GM12878 (cell line): ENCODE results near the gene VAT1. TPM values are rescaled to one million over a fixed set of nuclear protein-coding genes. Genes with fewer than 3 reads are reported as not detected.

Experiments used
- ATAC-seq: fragments of 200-7000 bp; cut with Tn5 transposase; 3 replicates; pipeline ENCODE4 v1.9.1; 2020; ENCODE audit warnings: mild to moderate bottlenecking, moderate library complexity
- BruUV-seq: library from RNA; stranded (reverse); fragments of 400-500 nt; replicated peaks from 2 replicates; lab custom pipeline; 2021; lab: Mats Ljungman, UMichigan
- CTCF ChIA-PET: fragments of 300-600 bp; sonication (Branson Sonifier 250); formaldehyde crosslinking; extraction: SDS; loops from one replicate; lab custom pipeline; 2021; ENCODE audit warnings: inconsistent platforms; lab: Yijun Ruan, JAX
- POLR2A ChIA-PET: fragments of 350-600 bp; formaldehyde crosslinking; extraction: SDS; loops from one replicate; lab custom pipeline; 2021; ENCODE audit warnings: inconsistent platforms; lab: Charles Lee
- RAD21 ChIA-PET: fragments of 300-600 bp; sonication (Branson Sonifier 250); formaldehyde crosslinking; loops from one replicate; lab custom pipeline; 2023; ENCODE audit warnings: antibody characterized with exemption; ENCODE audit not compliant: unreplicated experiment; lab: Charles Lee
- SMC1A ChIA-PET: fragments of 300-600 bp; sonication (Branson Sonifier 250); formaldehyde crosslinking; loops from one replicate; lab custom pipeline; 2023; ENCODE audit not compliant: unreplicated experiment, uncharacterized antibody; lab: Charles Lee
- DNase-seq: peaks from one replicate; pipeline ENCODE4 v3.0.0-alpha.2; 2011; ENCODE audit warnings: low read depth, low spot score
- FAIRE-seq: peaks from 3 replicates; lab custom pipeline; 2011; peaks lifted over from hg19 to GRCh38; lab: Jason Lieb, UNC
- H2AFZ ChIP-seq: 2 replicates; pipeline ENCODE4 v1.6.0; 2011; ENCODE audit warnings: low read depth, low read length, control low read depth; ENCODE audit not compliant: control insufficient read depth
- H3K27ac ChIP-seq: 2 replicates; pipeline ENCODE4 v1.5.1; 2011; ENCODE audit warnings: control low read depth; ENCODE audit not compliant: control insufficient read depth, insufficient read depth
- H3K27me3 ChIP-seq, 2 experiments: replicated peaks in 1 of 2; 2 replicates each; pipeline versions ENCODE4 v1.6.0 to v1.6.1; 2011; ENCODE audit warnings: low read length in 1 of 2; ENCODE audit not compliant: control insufficient read depth in 2 of 2, insufficient read depth in 2 of 2
- H3K36me3 ChIP-seq, 2 experiments: 2 replicates each; pipeline ENCODE4 v1.5.1; 2011; ENCODE audit warnings: low read length in 1 of 2; ENCODE audit not compliant: control insufficient read depth in 2 of 2, insufficient read depth in 2 of 2
- H3K4me1 ChIP-seq: 2 replicates; pipeline ENCODE4 v1.6.1; 2011; ENCODE audit warnings: mild to moderate bottlenecking, low read length, moderate library complexity, mixed read lengths; ENCODE audit not compliant: control insufficient read depth, insufficient read depth
- H3K4me2 ChIP-seq: 2 replicates; pipeline ENCODE4 v1.6.0; 2011; ENCODE audit warnings: control low read depth; ENCODE audit not compliant: control insufficient read depth, insufficient read depth
- H3K4me3 ChIP-seq: fragments of 200-600 bp; sonication (generic); 2 replicates; pipeline ENCODE4 v1.5.1; 2016
- H3K79me2 ChIP-seq: 2 replicates; pipeline ENCODE4 v1.6.0; 2011; ENCODE audit warnings: low read length; ENCODE audit not compliant: control insufficient read depth, insufficient read depth
- H3K9ac ChIP-seq: 2 replicates; pipeline ENCODE4 v1.8.0; 2011; ENCODE audit warnings: low read length, control low read depth, mixed read lengths; ENCODE audit not compliant: control insufficient read depth, insufficient read depth
- H3K9me3 ChIP-seq: replicated peaks from 3 replicates; pipeline ENCODE4 v1.5.1; 2011; ENCODE audit warnings: mild to moderate bottlenecking, low read length; ENCODE audit not compliant: control insufficient read depth, insufficient read depth
- H4K20me1 ChIP-seq: 2 replicates; pipeline ENCODE4 v1.6.0; 2011; ENCODE audit not compliant: control insufficient read depth, insufficient read depth
- EZH2 ChIP-seq: IDR thresholded peaks from 2 replicates; pipeline ENCODE4 v1.6.1; 2012; ENCODE audit warnings: low read depth, mild to moderate bottlenecking, control low read depth, inconsistent platforms, low read length, borderline replicate concordance; ENCODE audit not compliant: control insufficient read depth
- MEF2B ChIP-seq: fragments of 450-650 bp; IDR thresholded peaks from 2 replicates; pipeline ENCODE4 v1.6.1; 2018; ENCODE audit warnings: mild to moderate bottlenecking, moderate library complexity; ENCODE audit not compliant: partially characterized antibody, poor library complexity, severe bottlenecking
- NBN ChIP-seq: fragments of 450-650 bp; IDR thresholded peaks from 2 replicates; pipeline ENCODE4 v1.6.1; 2016
- SMC3 ChIP-seq: IDR thresholded peaks from 2 replicates; pipeline ENCODE4 v1.6.1; 2011; ENCODE audit warnings: low read length, improper control_type of control experiment, borderline replicate concordance
- SREBF1 ChIP-seq: IDR thresholded peaks from 2 replicates; pipeline ENCODE4 v1.6.1; 2012; ENCODE audit warnings: mild to moderate bottlenecking, low read length
- YBX1 ChIP-seq: fragments of 450-650 bp; IDR thresholded peaks from 2 replicates; pipeline ENCODE4 v1.6.1; 2016; ENCODE audit warnings: antibody characterized with exemption
- YY1 ChIP-seq: IDR thresholded peaks from 2 replicates; pipeline ENCODE4 v1.6.1; 2011; ENCODE audit warnings: low read depth, mild to moderate bottlenecking, low read length
- ZNF207 ChIP-seq: fragments of 450-650 bp; IDR thresholded peaks from 2 replicates; pipeline ENCODE4 v1.6.1; 2014; ENCODE audit warnings: antibody characterized with exemption, mild to moderate bottlenecking, borderline replicate concordance
- WGBS: methylation state at CpG from one replicate; pipeline ENCODE4 v1.1.6; 2016; ENCODE audit warnings: low lambda C conversion rate; ENCODE audit not compliant: insufficient replicate concordance, insufficient coverage; ENCODE audit errors: missing lambda C conversion rate; 5-methylcytosine and 5-hydroxymethylcytosine counted together
- in situ Hi-C: fragments of 300-500 bp; cut with MboI; formaldehyde crosslinking; loops from 9 replicates; pipeline ENCODE4 v1.14.3; 2018; ENCODE audit warnings: mixed read lengths
- intact Hi-C: fragments of 100-400 bp; cut with micrococcal nuclease; formaldehyde crosslinking; loops from one replicate; pipeline ENCODE4 v1.14.2; 2022; ENCODE audit not compliant: unreplicated experiment
- polyA plus RNA-seq, 11 experiments: library from polyadenylated mRNA; depleted of rRNA in 4 of 11; unstranded in 6 of 11; stranded (reverse) in 5 of 11; fragments of >200 nt; fragmentation: Nextera tagmentation in 4 of 11; fragmentation: Illumina TruSeq in 1 of 11; extraction: Ambion mirVana in 4 of 11; extraction: Trizol in 1 of 11; gene quantifications; 1 replicate in 1 of 11; 2 replicates in 10 of 11; pipeline versions ENCODE4 v1.2.1 to v1.2.3, GENCODE V29; 2011 to 2016; ENCODE audit warnings: inconsistent platforms in 2 of 11, missing spikeins in 2 of 11, low read depth in 1 of 11
- total RNA-seq, 4 experiments: library from RNA; depleted of rRNA in 3 of 4; stranded (reverse); fragments of >200 nt in 3 of 4; fragmentation: Illumina TruSeq in 1 of 4; extraction: Trizol in 1 of 4; gene quantifications; 2 replicates each; pipeline versions ENCODE4 v1.2.1 to v1.2.3, GENCODE V29; 2013 to 2021
- TF ChIP-seq, protein P1 (sequence below): fragments of 450-650 bp; IDR thresholded peaks from 2 replicates; pipeline ENCODE4 v1.6.1; 2016; ENCODE audit warnings: mild to moderate bottlenecking, moderate library complexity, borderline replicate concordance
- TF ChIP-seq, protein P2 (sequence below): fragments of 450-650 bp; IDR thresholded peaks from 2 replicates; pipeline ENCODE4 v1.6.1; 2017; ENCODE audit warnings: mild to moderate bottlenecking

The VAT1 gene
- total and polyA plus RNA-seq, 10 of the 15 experiments (the other 5 are each of a cell fraction or from before 2014, with no cell fraction given) = 5.0 to 19.8 (median 8.2) TPM

DNA sequence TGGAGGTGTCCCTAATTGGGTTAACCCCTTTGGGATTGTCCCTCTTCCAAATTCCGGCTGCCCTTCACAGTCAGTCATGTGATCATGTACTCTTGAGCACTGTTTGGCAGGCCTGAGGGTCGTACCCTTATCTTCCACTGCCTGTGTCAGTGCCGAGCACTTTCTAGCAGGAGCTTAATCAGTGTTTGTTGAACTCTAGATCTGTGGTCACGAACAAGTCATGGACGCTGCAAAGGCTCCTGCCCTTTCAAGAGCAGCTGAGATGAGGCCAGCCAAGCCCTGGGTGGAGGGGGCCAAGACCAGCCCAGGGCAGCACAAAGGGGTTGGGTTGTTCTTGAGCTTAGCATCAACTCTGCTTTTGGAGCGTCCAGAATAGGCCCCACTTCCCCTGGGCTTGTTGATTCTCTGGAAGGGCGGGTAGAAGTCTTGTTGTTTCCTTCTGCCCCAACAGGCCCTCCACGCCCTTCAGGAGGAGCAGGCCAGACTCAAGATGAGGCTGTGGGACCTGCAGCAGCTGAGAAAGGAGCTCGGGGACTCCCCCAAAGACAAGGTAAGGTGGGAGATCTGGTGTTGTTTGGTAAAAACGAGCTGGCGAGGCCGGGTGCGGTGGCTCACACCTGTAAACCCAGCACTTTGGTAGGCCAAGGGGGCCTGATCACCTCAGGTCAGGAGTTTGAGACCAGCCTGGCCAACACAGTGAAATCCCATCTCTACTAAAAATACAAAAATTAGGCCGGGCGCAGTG is 10.3 kb downstream of the VAT1 start:
- intact Hi-C loops = no loop called here
- ChIA-PET CTCF (interaction anchor here (1.7 kb wide), 2 partner anchors 12 to 14 kb away, joined by 4 to 5 read pairs; partner anchors contain the start of gene RPL27), POLR2A (interaction anchor here (0.5 to 0.7 kb wide), 2 partner anchors 11 to 13 kb away, joined by 3 to 5 read pairs; partner anchors contain the start of gene VAT1), RAD21 (no interaction called here), SMC1A (no interaction called here)
- WGBS = 90% methylated on average over 15 of the region's 15 CpGs
- H2AFZ ChIP-seq = no peak overlapping the region
- H3K36me3 ChIP-seq = peaks cover 8 to 21% of the 10 kb centered on the region in 2 experiments
- no peak overlapping the region for H3K9ac ChIP-seq
- DNase-seq = no peak
- FAIRE-seq = no peak
- H3K27ac ChIP-seq = no peak overlapping the region
- no peak overlapping the region for H3K4me3 ChIP-seq
- H3K9me3 ChIP-seq = no peaks in the 10 kb centered on the region
- H3K4me2 ChIP-seq = no peak overlapping the region
- peaks cover 6% of the 10 kb centered on the region for H3K4me1 ChIP-seq
- in situ Hi-C loops = loop anchor here (5.0 kb wide), 1 partner anchor 325 kb away; no protein-coding TSS in a partner anchor
- no TSS peak for BruUV-seq
- H4K20me1 ChIP-seq = no peaks in the 10 kb centered on the region
- H3K79me2 ChIP-seq = peaks cover 25% of the 10 kb centered on the region
- no peak for ATAC-seq
- no peak for TF ChIP-seq EZH2
- TF ChIP-seq NBN = no peak
- no peak for TF ChIP-seq SREBF1
- TF ChIP-seq YY1 = no peak
- no peak for TF ChIP-seq ZNF207
- no peak for TF ChIP-seq SMC3
- no peak for TF ChIP-seq MEF2B
- TF ChIP-seq, protein P1, sequence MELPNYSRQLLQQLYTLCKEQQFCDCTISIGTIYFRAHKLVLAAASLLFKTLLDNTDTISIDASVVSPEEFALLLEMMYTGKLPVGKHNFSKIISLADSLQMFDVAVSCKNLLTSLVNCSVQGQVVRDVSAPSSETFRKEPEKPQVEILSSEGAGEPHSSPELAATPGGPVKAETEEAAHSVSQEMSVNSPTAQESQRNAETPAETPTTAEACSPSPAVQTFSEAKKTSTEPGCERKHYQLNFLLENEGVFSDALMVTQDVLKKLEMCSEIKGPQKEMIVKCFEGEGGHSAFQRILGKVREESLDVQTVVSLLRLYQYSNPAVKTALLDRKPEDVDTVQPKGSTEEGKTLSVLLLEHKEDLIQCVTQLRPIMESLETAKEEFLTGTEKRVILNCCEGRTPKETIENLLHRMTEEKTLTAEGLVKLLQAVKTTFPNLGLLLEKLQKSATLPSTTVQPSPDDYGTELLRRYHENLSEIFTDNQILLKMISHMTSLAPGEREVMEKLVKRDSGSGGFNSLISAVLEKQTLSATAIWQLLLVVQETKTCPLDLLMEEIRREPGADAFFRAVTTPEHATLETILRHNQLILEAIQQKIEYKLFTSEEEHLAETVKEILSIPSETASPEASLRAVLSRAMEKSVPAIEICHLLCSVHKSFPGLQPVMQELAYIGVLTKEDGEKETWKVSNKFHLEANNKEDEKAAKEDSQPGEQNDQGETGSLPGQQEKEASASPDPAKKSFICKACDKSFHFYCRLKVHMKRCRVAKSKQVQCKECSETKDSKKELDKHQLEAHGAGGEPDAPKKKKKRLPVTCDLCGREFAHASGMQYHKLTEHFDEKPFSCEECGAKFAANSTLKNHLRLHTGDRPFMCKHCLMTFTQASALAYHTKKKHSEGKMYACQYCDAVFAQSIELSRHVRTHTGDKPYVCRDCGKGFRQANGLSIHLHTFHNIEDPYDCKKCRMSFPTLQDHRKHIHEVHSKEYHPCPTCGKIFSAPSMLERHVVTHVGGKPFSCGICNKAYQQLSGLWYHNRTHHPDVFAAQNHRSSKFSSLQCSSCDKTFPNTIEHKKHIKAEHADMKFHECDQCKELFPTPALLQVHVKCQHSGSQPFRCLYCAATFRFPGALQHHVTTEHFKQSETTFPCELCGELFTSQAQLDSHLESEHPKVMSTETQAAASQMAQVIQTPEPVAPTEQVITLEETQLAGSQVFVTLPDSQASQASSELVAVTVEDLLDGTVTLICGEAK = no peak
- TF ChIP-seq, protein P2, sequence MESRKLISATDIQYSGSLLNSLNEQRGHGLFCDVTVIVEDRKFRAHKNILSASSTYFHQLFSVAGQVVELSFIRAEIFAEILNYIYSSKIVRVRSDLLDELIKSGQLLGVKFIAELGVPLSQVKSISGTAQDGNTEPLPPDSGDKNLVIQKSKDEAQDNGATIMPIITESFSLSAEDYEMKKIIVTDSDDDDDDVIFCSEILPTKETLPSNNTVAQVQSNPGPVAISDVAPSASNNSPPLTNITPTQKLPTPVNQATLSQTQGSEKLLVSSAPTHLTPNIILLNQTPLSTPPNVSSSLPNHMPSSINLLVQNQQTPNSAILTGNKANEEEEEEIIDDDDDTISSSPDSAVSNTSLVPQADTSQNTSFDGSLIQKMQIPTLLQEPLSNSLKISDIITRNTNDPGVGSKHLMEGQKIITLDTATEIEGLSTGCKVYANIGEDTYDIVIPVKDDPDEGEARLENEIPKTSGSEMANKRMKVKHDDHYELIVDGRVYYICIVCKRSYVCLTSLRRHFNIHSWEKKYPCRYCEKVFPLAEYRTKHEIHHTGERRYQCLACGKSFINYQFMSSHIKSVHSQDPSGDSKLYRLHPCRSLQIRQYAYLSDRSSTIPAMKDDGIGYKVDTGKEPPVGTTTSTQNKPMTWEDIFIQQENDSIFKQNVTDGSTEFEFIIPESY = no peak
- TF ChIP-seq YBX1 = no peak
- H3K27me3 ChIP-seq = no peaks in the 10 kb centered on the region
